HepG2 (cell line): Measurements from ENCODE around the gene SLC22A12. TPM values are rescaled to one million over a fixed set of nuclear protein-coding genes. Genes with fewer than 3 reads are reported as not detected.

ENCODE experiments used
- ATAC-seq: fragments of 200-7000 bp; cut with Tn5 transposase; 3 replicates; pipeline ENCODE4 v1.9.1; 2020; ENCODE audit warnings: mild to moderate bottlenecking, moderate library complexity
- BruUV-seq: library from RNA; stranded (reverse); fragments of 400-500 nt; replicated peaks from 2 replicates; lab custom pipeline; 2021; lab: Mats Ljungman, UMichigan
- CTCF ChIA-PET: fragments of 300-600 bp; formaldehyde crosslinking; extraction: SDS; loops from one replicate; lab custom pipeline; 2021; ENCODE audit warnings: low total read pairs, inconsistent platforms, low intra/inter-chr PET ratio; lab: Yijun Ruan, JAX
- POLR2A ChIA-PET: fragments of 350-600 bp; sonication (Branson Sonifier 250); formaldehyde crosslinking; loops from one replicate; lab custom pipeline; 2020; ENCODE audit warnings: antibody characterized with exemption, inconsistent platforms; lab: Yijun Ruan, JAX
- DNase-seq: peaks from one replicate; pipeline ENCODE4 v3.0.0-alpha.2; 2015; ENCODE audit warnings: low spot score
- FAIRE-seq: peaks from 3 replicates; lab custom pipeline; 2011; peaks lifted over from hg19 to GRCh38; lab: Jason Lieb, UNC
- H2AFZ ChIP-seq: one replicate; pipeline ENCODE4 v1.6.1; 2011; ENCODE audit warnings: low read length, inconsistent platforms
- H3K27ac ChIP-seq: fragments of 300-600 bp; 3 replicates; pipeline ENCODE4 v1.8.0; 2011; ENCODE audit warnings: mixed run types, mild to moderate bottlenecking, mixed read lengths, low read length, inconsistent platforms; ENCODE audit not compliant: insufficient read depth; ENCODE audit errors: extremely low read length
- H3K27me3 ChIP-seq, 2 experiments: fragments of 200-600 bp in 1 of 2; 2 replicates in 1 of 2; 3 replicates in 1 of 2; pipeline versions ENCODE4 v1.6.0 to v1.8.0; 2011; ENCODE audit warnings: low read length in 2 of 2, mild to moderate bottlenecking in 2 of 2, moderate library complexity in 2 of 2, inconsistent platforms in 1 of 2; ENCODE audit not compliant: insufficient read depth in 2 of 2, control insufficient read depth in 1 of 2
- H3K36me3 ChIP-seq, 2 experiments: fragments of 200-600 bp in 1 of 2; replicated peaks in 1 of 2; 2 replicates in 1 of 2; 3 replicates in 1 of 2; pipeline versions ENCODE4 v1.5.1 to v1.8.0; 2011; ENCODE audit warnings: low read length in 2 of 2, inconsistent platforms in 1 of 2; ENCODE audit not compliant: insufficient read depth in 2 of 2, control insufficient read depth in 1 of 2
- H3K4me1 ChIP-seq: 2 replicates; pipeline ENCODE4 v1.5.1; 2012; ENCODE audit warnings: low read length, inconsistent platforms; ENCODE audit not compliant: insufficient read depth
- H3K4me2 ChIP-seq: 2 replicates; pipeline ENCODE4 v1.6.0; 2011; ENCODE audit warnings: low read depth, low read length, inconsistent platforms
- H3K4me3 ChIP-seq, 3 experiments: fragments of 200-600 bp in 1 of 3; sonication (generic), shearing (Covaris generic) in 1 of 3; replicated peaks in 1 of 3; 2 replicates each; pipeline ENCODE4 v1.5.1; 2011 to 2016; ENCODE audit warnings: low read length in 3 of 3, inconsistent platforms in 2 of 3, low read depth in 2 of 3, mild to moderate bottlenecking in 2 of 3, control low read depth in 1 of 3, mixed read lengths in 1 of 3; ENCODE audit not compliant: insufficient read depth in 1 of 3
- H3K79me2 ChIP-seq: one replicate; pipeline ENCODE4 v1.6.1; 2011; ENCODE audit warnings: low read length, inconsistent platforms; ENCODE audit not compliant: insufficient read depth
- H3K9ac ChIP-seq: 2 replicates; pipeline ENCODE4 v1.6.0; 2011; ENCODE audit warnings: mild to moderate bottlenecking, low read depth, low read length, inconsistent platforms; ENCODE audit not compliant: insufficient read depth
- H3K9me3 ChIP-seq: 2 replicates; pipeline ENCODE4 v1.5.1; 2012; ENCODE audit warnings: mild to moderate bottlenecking, low read length
- H4K20me1 ChIP-seq: 2 replicates; pipeline ENCODE4 v1.6.0; 2011; ENCODE audit warnings: inconsistent platforms, mild to moderate bottlenecking, low read length, moderate library complexity; ENCODE audit not compliant: insufficient read depth
- AHDC1 ChIP-seq: sonication (generic); formaldehyde crosslinking; IDR thresholded peaks from 2 replicates; pipeline ENCODE4 v1.5.1; 2020; ENCODE audit warnings: mild to moderate bottlenecking, missing genetic modification reagents, borderline replicate concordance
- CCDC6 ChIP-seq: sonication (generic); formaldehyde crosslinking; IDR thresholded peaks from 2 replicates; pipeline ENCODE4 v1.8.1; 2022; ENCODE audit warnings: mild to moderate bottlenecking, missing genetic modification reagents, moderate library complexity
- E2F1 ChIP-seq: sonication (generic); formaldehyde crosslinking; IDR thresholded peaks from 2 replicates; pipeline ENCODE4 v1.5.0; 2020; ENCODE audit warnings: missing genetic modification reagents
- MAF1 ChIP-seq: sonication (generic); formaldehyde crosslinking; IDR thresholded peaks from 2 replicates; pipeline ENCODE4 v1.5.0; 2020; ENCODE audit warnings: missing genetic modification reagents, borderline replicate concordance
- MIXL1 ChIP-seq: IDR thresholded peaks from 2 replicates; pipeline ENCODE4 v1.6.1; 2016
- SP5 ChIP-seq: IDR thresholded peaks from 2 replicates; pipeline ENCODE4 v1.6.1; 2016; ENCODE audit warnings: low read depth, borderline replicate concordance
- THRA ChIP-seq: sonication (generic); formaldehyde crosslinking; IDR thresholded peaks from 2 replicates; pipeline ENCODE4 v1.4.0; 2020; ENCODE audit warnings: missing genetic modification reagents, borderline replicate concordance
- ZNF205 ChIP-seq: IDR thresholded peaks from 2 replicates; pipeline ENCODE4 v1.6.1; 2018; ENCODE audit warnings: missing biosample characterization, missing genetic modification reagents
- ZNF34 ChIP-seq: sonication (generic); formaldehyde crosslinking; IDR thresholded peaks from 2 replicates; pipeline ENCODE4 v1.4.0; 2020; ENCODE audit warnings: mild to moderate bottlenecking, missing genetic modification reagents, borderline replicate concordance
- ZNF552 ChIP-seq: sonication (generic); formaldehyde crosslinking; IDR thresholded peaks from 2 replicates; pipeline ENCODE4 v1.9.0; 2022; ENCODE audit warnings: missing genetic modification reagents, mild to moderate bottlenecking, borderline replicate concordance
- ZNF761 ChIP-seq: sonication (generic); formaldehyde crosslinking; conservative IDR thresholded peaks from 2 replicates; pipeline ENCODE4 v1.4.0; 2020; ENCODE audit warnings: mild to moderate bottlenecking, missing genetic modification reagents
- ZNF775 ChIP-seq: sonication (generic); formaldehyde crosslinking; IDR thresholded peaks from 2 replicates; pipeline ENCODE4 v1.4.0; 2020; ENCODE audit warnings: missing genetic modification reagents, mild to moderate bottlenecking, moderate library complexity, borderline replicate concordance
- WGBS: methylation state at CpG from one replicate; pipeline ENCODE4 v1.1.6; 2017; ENCODE audit warnings: low lambda C conversion rate; 5-methylcytosine and 5-hydroxymethylcytosine counted together
- in situ Hi-C: cut with HindIII; loops from 2 replicates; pipeline ENCODE4 v1.10.0; 2017; ENCODE audit warnings: low pct_unique_long_range_greater_than_20kb; ENCODE audit not compliant: extremely low pct_ligation_motif_present
- intact Hi-C: fragments of 100-400 bp; cut with micrococcal nuclease; formaldehyde crosslinking; loops from one replicate; pipeline ENCODE4 v1.10.0; 2022; ENCODE audit not compliant: unreplicated experiment
- polyA plus RNA-seq, 8 experiments: library from polyadenylated mRNA; depleted of rRNA in 3 of 8; stranded (reverse) in 7 of 8; unstranded in 1 of 8; fragments of >200 nt; fragmentation: Illumina TruSeq in 4 of 8; extraction: Trizol in 4 of 8; gene quantifications; 2 replicates each; pipeline versions ENCODE4 v1.2.1 to v1.2.3, GENCODE V29; 2011 to 2016; ENCODE audit warnings: low read depth in 4 of 8, missing spikeins in 1 of 8, mixed read lengths in 1 of 8; ENCODE audit not compliant: insufficient read depth in 1 of 8
- total RNA-seq, 5 experiments: library from RNA; depleted of rRNA; stranded (reverse); fragments of >200 nt; fragmentation: Illumina TruSeq; extraction: Trizol; gene quantifications; 2 replicates each; pipeline ENCODE4 v1.2.3, GENCODE V29; 2016; ENCODE audit warnings: low read depth in 1 of 5

Gene SLC22A12
- total and polyA plus RNA-seq, 2 of the 13 experiments (the other 11 are each of a cell fraction or from before 2014, with no cell fraction given) = not detected

- ChIA-PET POLR2A (no interaction called here), CTCF (no interaction called here)
- TF ChIP-seq ZNF775 (CRISPR knock-in tag) = no peak
- TF ChIP-seq MIXL1 (CRISPR knock-in tag) = no peak
- no peak for TF ChIP-seq THRA (CRISPR knock-in tag)
- TF ChIP-seq AHDC1 (CRISPR knock-in tag) = no peak
- TF ChIP-seq ZNF552 (CRISPR knock-in tag) = no peak
- TF ChIP-seq ZNF761 = no peak
- TF ChIP-seq ZNF34 (CRISPR knock-in tag) = no peak
- TF ChIP-seq ZNF205 = no peak
- TF ChIP-seq MAF1 (CRISPR knock-in tag) = no peak
- no peak for TF ChIP-seq SP5 (CRISPR knock-in tag)
- no peak for TF ChIP-seq CCDC6 (CRISPR knock-in tag)
- TF ChIP-seq E2F1 (CRISPR knock-in tag) = no peak
- ATAC-seq (no peak), DNase-seq (no peak), FAIRE-seq (no peak)
- H4K20me1 ChIP-seq = no peaks in the 10 kb centered on the region
- intact Hi-C loops = no loop called here
- H3K9me3 ChIP-seq = peaks cover 20% of the 10 kb centered on the region
- H3K27ac ChIP-seq = no peak overlapping the region
- H3K9ac ChIP-seq = no peak overlapping the region
- in situ Hi-C loops = no loop called here
- H3K27me3 ChIP-seq = peaks cover 8% of the 10 kb centered on the region in 2 experiments; a peak in 3 of 5 replicates
- H3K4me1 ChIP-seq = no peaks in the 10 kb centered on the region; the same call in 1 of the 2 replicates
- BruUV-seq = no TSS peak
- no peaks in the 10 kb centered on the region for H3K36me3 ChIP-seq
- no peak overlapping the region for H3K4me2 ChIP-seq
- H3K4me3 ChIP-seq = no peak overlapping the region
- WGBS = 4% methylated on average over 3 of the region's 12 CpGs
- H3K79me2 ChIP-seq = no peaks in the 10 kb centered on the region
- H2AFZ ChIP-seq = no peak overlapping the region
Measured at GRCh38 chr11:64598106-64598796, 7.2 kb downstream of the SLC22A12 start.
